ENCODE data around the gene ATF7.

DNA sequence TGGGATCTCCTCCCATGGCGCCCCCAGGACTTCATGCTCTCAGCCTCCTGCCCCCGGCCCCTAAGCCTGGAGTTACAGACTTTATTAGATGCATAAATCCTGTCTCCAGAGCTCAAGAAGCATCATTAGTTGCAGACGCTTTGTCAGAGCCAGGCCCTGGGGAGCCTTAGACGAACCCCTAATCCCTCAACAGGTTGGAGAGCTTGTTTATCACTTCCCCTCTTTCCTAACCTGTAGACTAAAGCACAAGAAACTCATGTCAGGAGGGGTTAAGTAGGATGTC lies 118.6 kb downstream of the ATF7 start:
- TF ChIP-seq, protein P1, sequence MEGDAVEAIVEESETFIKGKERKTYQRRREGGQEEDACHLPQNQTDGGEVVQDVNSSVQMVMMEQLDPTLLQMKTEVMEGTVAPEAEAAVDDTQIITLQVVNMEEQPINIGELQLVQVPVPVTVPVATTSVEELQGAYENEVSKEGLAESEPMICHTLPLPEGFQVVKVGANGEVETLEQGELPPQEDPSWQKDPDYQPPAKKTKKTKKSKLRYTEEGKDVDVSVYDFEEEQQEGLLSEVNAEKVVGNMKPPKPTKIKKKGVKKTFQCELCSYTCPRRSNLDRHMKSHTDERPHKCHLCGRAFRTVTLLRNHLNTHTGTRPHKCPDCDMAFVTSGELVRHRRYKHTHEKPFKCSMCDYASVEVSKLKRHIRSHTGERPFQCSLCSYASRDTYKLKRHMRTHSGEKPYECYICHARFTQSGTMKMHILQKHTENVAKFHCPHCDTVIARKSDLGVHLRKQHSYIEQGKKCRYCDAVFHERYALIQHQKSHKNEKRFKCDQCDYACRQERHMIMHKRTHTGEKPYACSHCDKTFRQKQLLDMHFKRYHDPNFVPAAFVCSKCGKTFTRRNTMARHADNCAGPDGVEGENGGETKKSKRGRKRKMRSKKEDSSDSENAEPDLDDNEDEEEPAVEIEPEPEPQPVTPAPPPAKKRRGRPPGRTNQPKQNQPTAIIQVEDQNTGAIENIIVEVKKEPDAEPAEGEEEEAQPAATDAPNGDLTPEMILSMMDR (IDR thresholded peaks at IDR 0.05): no peak
- no peak for TF ChIP-seq POLR2AphosphoS5 (IDR thresholded peaks at IDR 0.05)
